Endothelial cell of umbilical vein (primary cell): ENCODE measurements around the gene BUB1B.

Experiments used
- EZH2 ChIP-seq: IDR thresholded peaks from 2 replicates; pipeline ENCODE4 v1.6.1; 2012; ENCODE audit warnings: borderline replicate concordance, low read depth, mild to moderate bottlenecking, moderate library complexity, low read length, inconsistent platforms; ENCODE audit not compliant: severe bottlenecking
- FOS ChIP-seq: IDR thresholded peaks from 2 replicates; pipeline ENCODE4 v1.6.1; 2011; ENCODE audit warnings: mild to moderate bottlenecking, low read length, moderate library complexity, borderline replicate concordance; ENCODE audit not compliant: insufficient read depth
- GATA2 ChIP-seq: IDR thresholded peaks from 2 replicates; pipeline ENCODE4 v1.7.0; 2011; ENCODE audit warnings: low read depth, mild to moderate bottlenecking, moderate library complexity, mixed read lengths, low read length; ENCODE audit not compliant: insufficient read length, insufficient read depth
- JUN ChIP-seq: IDR thresholded peaks from 2 replicates; pipeline ENCODE4 v1.6.1; 2011; ENCODE audit warnings: borderline replicate concordance, low read depth; ENCODE audit not compliant: insufficient read length, insufficient read depth
- MYC ChIP-seq: IDR thresholded peaks from one replicate; pipeline ENCODE4 v1.6.1; 2011; ENCODE audit warnings: mild to moderate bottlenecking, low read depth, low read length
- POLR2A ChIP-seq: IDR thresholded peaks from 2 replicates; pipeline ENCODE4 v1.6.1; 2012; ENCODE audit warnings: low read depth, mild to moderate bottlenecking, control low read depth, low read length
- POLR2AphosphoS5 ChIP-seq: IDR thresholded peaks from 2 replicates; pipeline ENCODE4 v1.6.1; 2012; ENCODE audit warnings: low read depth, mild to moderate bottlenecking, control low read depth, low read length, moderate library complexity; ENCODE audit not compliant: insufficient read depth
- TF ChIP-seq, protein P1 (sequence below), 2 donors: IDR thresholded peaks; 1 replicate in 1 of 2; 2 replicates in 1 of 2; pipeline ENCODE4 v1.5.1; 2011; ENCODE audit warnings: low read length in 2 of 2, mild to moderate bottlenecking in 2 of 2, moderate library complexity in 2 of 2, control low read depth in 1 of 2, inconsistent platforms in 1 of 2, low read depth in 1 of 2; ENCODE audit not compliant: insufficient read depth in 1 of 2; ENCODE audit errors: extremely low read depth in 1 of 2
- TF ChIP-seq, protein P2 (sequence below): IDR thresholded peaks from 2 replicates; pipeline ENCODE4 v1.6.1; 2011; ENCODE audit not compliant: insufficient read depth, insufficient read length

DNA sequence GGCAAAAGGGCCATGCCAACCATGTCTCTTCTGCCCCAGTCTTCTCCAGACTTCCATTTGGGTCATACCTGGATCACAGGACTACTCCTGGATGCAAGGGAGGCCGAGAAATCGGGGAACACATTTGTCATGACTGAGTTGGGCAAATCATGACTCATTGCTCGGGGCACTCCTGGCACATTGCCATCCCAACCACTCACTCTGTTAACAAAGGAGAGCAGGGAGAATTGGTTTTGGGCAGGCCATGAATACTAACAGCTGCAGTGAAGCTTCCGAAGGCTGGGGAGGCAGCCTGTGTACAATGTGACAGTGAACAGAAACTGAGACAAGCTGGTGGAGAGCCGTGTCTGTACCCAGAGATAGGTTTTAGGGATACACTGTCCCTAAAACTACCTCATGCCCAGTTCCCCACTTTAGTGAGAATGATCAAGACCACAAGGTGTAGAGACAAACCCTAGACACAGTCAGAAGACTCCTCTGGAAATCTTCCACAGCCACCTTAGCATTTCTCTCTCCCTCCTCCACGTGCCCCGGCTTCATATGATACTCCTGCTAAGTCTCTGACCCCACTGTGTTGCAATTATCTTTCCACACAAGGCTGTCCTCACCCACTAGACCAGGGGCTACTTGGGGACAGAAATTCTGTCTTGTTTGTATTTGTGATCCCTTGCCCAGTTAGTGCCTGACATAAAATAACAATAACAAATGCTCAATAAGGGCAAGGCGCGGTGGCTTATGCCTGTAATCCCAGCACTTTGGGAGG is 10.5 kb upstream of the BUB1B start:
- TF ChIP-seq, protein P1, sequence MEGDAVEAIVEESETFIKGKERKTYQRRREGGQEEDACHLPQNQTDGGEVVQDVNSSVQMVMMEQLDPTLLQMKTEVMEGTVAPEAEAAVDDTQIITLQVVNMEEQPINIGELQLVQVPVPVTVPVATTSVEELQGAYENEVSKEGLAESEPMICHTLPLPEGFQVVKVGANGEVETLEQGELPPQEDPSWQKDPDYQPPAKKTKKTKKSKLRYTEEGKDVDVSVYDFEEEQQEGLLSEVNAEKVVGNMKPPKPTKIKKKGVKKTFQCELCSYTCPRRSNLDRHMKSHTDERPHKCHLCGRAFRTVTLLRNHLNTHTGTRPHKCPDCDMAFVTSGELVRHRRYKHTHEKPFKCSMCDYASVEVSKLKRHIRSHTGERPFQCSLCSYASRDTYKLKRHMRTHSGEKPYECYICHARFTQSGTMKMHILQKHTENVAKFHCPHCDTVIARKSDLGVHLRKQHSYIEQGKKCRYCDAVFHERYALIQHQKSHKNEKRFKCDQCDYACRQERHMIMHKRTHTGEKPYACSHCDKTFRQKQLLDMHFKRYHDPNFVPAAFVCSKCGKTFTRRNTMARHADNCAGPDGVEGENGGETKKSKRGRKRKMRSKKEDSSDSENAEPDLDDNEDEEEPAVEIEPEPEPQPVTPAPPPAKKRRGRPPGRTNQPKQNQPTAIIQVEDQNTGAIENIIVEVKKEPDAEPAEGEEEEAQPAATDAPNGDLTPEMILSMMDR (IDR thresholded peaks at IDR 0.05; ENCODE audit: extremely low read depth in 1 of 2, insufficient read depth in 1 of 2, low read depth in 1 of 2, low read length in 2 of 2), result no peak
- TF ChIP-seq POLR2A (no peak), EZH2 (no peak), POLR2AphosphoS5 (no peak), JUN (peak; percentile 25), FOS (peak; percentile 43), MYC (no peak), GATA2 (no peak)
- TF ChIP-seq, protein P2, sequence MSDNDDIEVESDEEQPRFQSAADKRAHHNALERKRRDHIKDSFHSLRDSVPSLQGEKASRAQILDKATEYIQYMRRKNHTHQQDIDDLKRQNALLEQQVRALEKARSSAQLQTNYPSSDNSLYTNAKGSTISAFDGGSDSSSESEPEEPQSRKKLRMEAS, result no peak
